Measurements from ENCODE around the gene MAML3.

The MAML3 gene

DNA sequence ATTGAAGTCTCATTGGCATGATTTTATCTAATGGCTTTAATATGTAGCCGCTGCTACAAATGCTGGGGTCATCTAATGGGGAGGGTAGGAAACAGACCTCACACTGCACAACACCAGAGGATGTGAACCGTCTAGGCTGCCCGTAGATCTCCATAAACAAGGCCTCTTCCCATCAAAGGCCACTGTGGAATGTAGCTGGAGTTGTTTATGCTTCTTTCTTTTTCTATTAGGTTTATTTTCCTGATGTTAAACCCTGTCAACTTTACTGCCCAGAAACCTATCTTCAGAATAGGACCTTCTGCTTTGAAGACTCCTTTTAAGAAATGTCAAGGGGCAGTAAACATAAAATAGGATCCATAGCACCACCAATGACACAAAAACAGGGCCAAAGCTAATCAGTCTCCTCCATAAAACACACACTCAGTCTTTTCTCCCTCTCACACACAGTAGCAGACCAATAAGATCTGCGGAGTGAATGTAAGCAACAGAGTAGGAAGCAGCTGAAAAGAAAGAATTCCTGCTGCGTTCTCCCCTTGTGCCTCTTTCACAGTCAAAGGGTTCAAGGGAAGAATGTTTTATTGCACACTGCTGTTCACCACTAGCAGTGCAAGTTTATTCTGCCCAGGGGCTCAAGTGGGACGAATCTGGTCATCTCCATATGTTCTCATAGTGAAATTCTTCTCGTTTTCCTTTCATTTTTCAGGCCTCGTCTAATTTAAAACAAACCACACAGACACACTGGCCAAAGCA lies 72.2 kb downstream of the MAML3 start:
- DNase-seq (ENCODE audit: low read depth): no peak
- no peak overlapping the region for H3K4me3 ChIP-seq (ENCODE audit: low read depth, low read length)
- TF ChIP-seq, protein P1, sequence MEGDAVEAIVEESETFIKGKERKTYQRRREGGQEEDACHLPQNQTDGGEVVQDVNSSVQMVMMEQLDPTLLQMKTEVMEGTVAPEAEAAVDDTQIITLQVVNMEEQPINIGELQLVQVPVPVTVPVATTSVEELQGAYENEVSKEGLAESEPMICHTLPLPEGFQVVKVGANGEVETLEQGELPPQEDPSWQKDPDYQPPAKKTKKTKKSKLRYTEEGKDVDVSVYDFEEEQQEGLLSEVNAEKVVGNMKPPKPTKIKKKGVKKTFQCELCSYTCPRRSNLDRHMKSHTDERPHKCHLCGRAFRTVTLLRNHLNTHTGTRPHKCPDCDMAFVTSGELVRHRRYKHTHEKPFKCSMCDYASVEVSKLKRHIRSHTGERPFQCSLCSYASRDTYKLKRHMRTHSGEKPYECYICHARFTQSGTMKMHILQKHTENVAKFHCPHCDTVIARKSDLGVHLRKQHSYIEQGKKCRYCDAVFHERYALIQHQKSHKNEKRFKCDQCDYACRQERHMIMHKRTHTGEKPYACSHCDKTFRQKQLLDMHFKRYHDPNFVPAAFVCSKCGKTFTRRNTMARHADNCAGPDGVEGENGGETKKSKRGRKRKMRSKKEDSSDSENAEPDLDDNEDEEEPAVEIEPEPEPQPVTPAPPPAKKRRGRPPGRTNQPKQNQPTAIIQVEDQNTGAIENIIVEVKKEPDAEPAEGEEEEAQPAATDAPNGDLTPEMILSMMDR (IDR thresholded peaks at IDR 0.05; ENCODE audit: low read depth, low read length): no peak
- TF ChIP-seq MYC (IDR thresholded peaks at IDR 0.05; ENCODE audit: low read depth, low read length): no peak
- TF ChIP-seq POLR2A (IDR thresholded peaks at IDR 0.05; ENCODE audit: extremely low read depth, insufficient read length): no peak
- TF ChIP-seq, protein P2, sequence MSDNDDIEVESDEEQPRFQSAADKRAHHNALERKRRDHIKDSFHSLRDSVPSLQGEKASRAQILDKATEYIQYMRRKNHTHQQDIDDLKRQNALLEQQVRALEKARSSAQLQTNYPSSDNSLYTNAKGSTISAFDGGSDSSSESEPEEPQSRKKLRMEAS (IDR thresholded peaks at IDR 0.05; ENCODE audit: low read depth, low read length): no peak

DNA sequence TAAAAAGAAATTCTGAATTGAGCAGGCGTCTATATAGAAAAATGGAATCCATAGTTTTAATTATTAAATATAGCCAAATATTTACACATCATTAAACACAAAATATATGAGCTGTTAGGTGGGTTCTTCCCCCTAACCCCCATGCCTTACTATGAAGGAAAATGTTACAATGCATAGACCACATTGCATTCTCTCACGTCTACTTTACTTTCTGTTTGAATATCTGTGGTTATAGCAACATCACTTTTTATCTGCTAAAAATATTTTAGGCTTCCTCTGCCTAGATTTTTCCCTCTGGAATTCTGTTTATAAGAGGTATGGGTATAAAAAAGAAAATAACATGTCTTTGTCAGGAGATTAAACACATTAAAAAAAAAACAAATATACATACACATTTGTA lies 73.1 kb downstream of the MAML3 start:
- H3K4me3 ChIP-seq (ENCODE audit: low read depth, low read length): no peak overlapping the region
- TF ChIP-seq MYC (IDR thresholded peaks at IDR 0.05; ENCODE audit: low read depth, low read length) (no peak), POLR2A (IDR thresholded peaks at IDR 0.05; ENCODE audit: extremely low read depth, insufficient read length) (no peak)
- TF ChIP-seq, protein P2 (IDR thresholded peaks at IDR 0.05; ENCODE audit: low read depth, low read length): no peak
- no peak for DNase-seq (ENCODE audit: low read depth)

DNA sequence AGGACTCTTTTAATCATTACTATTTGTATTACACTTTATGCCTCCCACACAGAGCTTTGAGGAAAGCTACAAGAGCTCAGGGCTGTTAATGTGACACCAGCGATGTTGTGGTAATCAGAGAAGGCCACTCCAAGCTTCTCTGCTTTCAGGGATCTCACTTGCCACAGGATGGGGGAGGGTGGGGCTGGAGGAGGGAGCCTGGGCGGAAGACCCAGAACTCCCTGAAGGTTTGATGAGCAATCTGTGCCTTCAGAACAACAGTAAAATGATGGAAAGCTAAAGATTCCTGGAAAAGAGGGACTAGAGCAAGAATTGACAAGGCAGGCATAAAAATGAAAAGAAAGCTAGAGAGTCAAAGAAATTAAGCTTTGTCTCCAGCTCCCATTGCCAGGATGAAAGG lies 75.6 kb downstream of the MAML3 start:
- H3K4me3 ChIP-seq (ENCODE audit: low read depth, low read length): no peak overlapping the region
- DNase-seq (ENCODE audit: low read depth): no peak
- TF ChIP-seq MYC (IDR thresholded peaks at IDR 0.05; ENCODE audit: low read depth, low read length): no peak
- no peak for TF ChIP-seq POLR2A (IDR thresholded peaks at IDR 0.05; ENCODE audit: extremely low read depth, insufficient read length)

DNA sequence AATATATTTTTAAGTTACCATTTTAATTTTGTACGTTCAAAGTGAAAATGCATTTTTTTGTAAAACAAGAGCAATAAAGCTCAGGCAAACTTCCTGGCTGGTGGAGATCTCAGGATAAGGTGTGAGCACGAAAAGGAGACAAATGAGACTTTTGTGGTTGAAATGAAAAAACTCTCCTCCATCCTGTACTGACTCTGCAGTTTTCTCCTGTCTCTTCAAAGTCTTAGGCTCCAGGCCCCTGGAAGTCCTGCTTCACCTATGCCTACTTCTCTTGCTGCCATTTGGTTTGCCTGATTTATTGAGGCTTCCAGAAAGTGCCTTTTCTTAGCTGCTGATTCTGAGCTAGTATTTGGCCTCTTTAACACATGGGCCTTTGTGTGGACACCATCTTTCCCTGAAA lies 77.7 kb downstream of the MAML3 start:
- no peak overlapping the region for H3K4me3 ChIP-seq (ENCODE audit: low read depth, low read length)
- TF ChIP-seq POLR2A (IDR thresholded peaks at IDR 0.05; ENCODE audit: extremely low read depth, insufficient read length) (no peak), MYC (IDR thresholded peaks at IDR 0.05; ENCODE audit: low read depth, low read length) (no peak)
- TF ChIP-seq, protein P1 (IDR thresholded peaks at IDR 0.05; ENCODE audit: low read depth, low read length): no peak
- TF ChIP-seq, protein P2 (IDR thresholded peaks at IDR 0.05; ENCODE audit: low read depth, low read length): no peak
- DNase-seq (ENCODE audit: low read depth): no peak

DNA sequence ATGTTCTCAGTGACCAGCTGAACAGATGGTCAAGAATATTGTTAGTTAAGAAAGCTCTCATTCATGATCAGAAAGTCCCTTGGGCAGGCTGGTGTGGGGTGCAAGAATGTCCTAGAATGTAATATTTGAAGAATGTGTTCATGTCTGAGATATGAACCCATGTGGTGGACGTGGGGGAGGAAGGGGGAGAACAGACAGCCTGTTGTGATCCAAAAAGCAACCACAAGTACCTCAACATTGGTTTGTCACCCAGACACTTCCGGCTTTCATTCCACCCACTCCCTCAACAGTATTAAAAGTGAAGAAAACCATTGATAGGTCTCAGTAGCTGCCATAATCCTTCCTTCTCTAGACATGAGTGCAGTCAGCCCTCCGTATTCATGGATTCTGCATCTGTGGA lies 82.2 kb downstream of the MAML3 start:
- peak; percentile 90 for DNase-seq (ENCODE audit: low read depth)
- no peak overlapping the region for H3K4me3 ChIP-seq (ENCODE audit: low read depth, low read length)

DNA sequence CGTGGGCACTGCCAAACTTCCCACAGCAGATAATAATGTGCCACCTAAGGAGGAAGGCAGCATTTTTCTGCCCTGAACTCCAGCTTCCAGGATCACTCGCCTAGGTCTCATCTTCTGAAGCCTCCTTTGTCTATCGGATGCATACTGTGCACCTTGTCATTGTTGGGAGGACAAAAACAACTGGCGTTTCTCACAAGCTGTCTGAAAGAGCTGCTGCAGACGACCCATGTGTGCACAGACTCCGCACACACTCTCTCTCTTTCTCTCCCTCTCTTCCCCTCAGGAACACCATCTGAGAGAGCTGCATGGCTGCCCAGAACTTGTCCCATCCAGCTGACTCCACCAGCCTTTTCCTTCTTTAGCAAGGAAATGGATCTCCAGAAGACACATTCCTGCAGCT lies 83.0 kb downstream of the MAML3 start:
- DNase-seq (ENCODE audit: low read depth): no peak
- TF ChIP-seq, protein P2 (IDR thresholded peaks at IDR 0.05; ENCODE audit: low read depth, low read length): no peak
- TF ChIP-seq MYC (IDR thresholded peaks at IDR 0.05; ENCODE audit: low read depth, low read length): no peak
- no peak for TF ChIP-seq POLR2A (IDR thresholded peaks at IDR 0.05; ENCODE audit: extremely low read depth, insufficient read length)
- no peak overlapping the region for H3K4me3 ChIP-seq (ENCODE audit: low read depth, low read length)

More for the DNA sequence above, 82.2 kb downstream of the MAML3 start:
- TF ChIP-seq POLR2A (IDR thresholded peaks at IDR 0.05; ENCODE audit: extremely low read depth, insufficient read length) (no peak), MYC (IDR thresholded peaks at IDR 0.05; ENCODE audit: low read depth, low read length) (peak; percentile 72)
- TF ChIP-seq, protein P2 (IDR thresholded peaks at IDR 0.05; ENCODE audit: low read depth, low read length): peak; percentile 59; the same call in 1 of the 2 replicates
- TF ChIP-seq, protein P1 (IDR thresholded peaks at IDR 0.05; ENCODE audit: low read depth, low read length): no peak

DNA sequence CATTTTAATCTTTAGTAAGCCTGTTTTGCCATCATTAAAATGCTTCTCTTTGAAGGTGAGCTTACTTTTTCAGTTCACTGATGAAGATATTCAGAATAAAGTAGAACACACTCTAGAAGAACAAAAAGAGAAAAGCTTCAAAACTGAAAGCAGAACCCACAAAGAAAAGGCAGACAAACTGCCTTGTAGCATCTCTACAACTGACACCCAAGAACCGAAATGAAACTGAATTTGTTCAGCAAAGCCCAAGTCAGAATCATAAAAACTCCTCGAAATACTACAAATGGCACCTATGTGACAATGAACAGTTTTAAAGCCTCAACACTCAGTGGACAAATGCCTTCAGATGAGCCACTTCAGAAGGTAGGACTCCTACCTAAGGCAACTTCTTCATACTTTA lies 83.6 kb downstream of the MAML3 start:
- TF ChIP-seq POLR2A (IDR thresholded peaks at IDR 0.05; ENCODE audit: extremely low read depth, insufficient read length) (no peak), MYC (IDR thresholded peaks at IDR 0.05; ENCODE audit: low read depth, low read length) (no peak)
- TF ChIP-seq, protein P2 (IDR thresholded peaks at IDR 0.05; ENCODE audit: low read depth, low read length): no peak
- TF ChIP-seq, protein P1 (IDR thresholded peaks at IDR 0.05; ENCODE audit: low read depth, low read length): no peak
- no peak for DNase-seq (ENCODE audit: low read depth)
- H3K4me3 ChIP-seq (ENCODE audit: low read depth, low read length): no peak overlapping the region

All from NB4 (cell line).